SK-N-SH (cell line): ENCODE results near the gene SPEF2. TPM values are rescaled to one million over a fixed set of nuclear protein-coding genes. Genes with fewer than 3 reads are reported as not detected.

Experiments
- CTCF ChIA-PET: fragments of 300-600, 350-600 bp; formaldehyde crosslinking; extraction: SDS; loops from one replicate; lab custom pipeline; 2021; lab: Yijun Ruan, JAX
- POLR2A ChIA-PET: fragments of 350-600 bp; sonication (Branson Sonifier 250); formaldehyde crosslinking; extraction: SDS; loops from one replicate; lab custom pipeline; 2020; ENCODE audit warnings: antibody characterized with exemption, inconsistent platforms; lab: Yijun Ruan, JAX
- DNase-seq: peaks from one replicate; pipeline ENCODE4 v3.0.0; 2012
- H2AFZ ChIP-seq: fragments of 200-600 bp; sonication (generic); 2 replicates; pipeline ENCODE4 v1.8.1; 2016; ENCODE audit warnings: antibody characterized with exemption, mild to moderate bottlenecking, low read depth
- H3F3A ChIP-seq: fragments of 200-600 bp; sonication (generic); replicated peaks from 2 replicates; pipeline ENCODE3; 2016; ENCODE audit warnings: antibody characterized with exemption, mild to moderate bottlenecking; ENCODE audit not compliant: insufficient read depth
- H3K27ac ChIP-seq, 2 experiments: fragments of 200-500 bp in 1 of 2; fragments of 200-600 bp in 1 of 2; sonication (Bioruptor generic) in 1 of 2; sonication (generic), shearing (Covaris generic) in 1 of 2; 2 replicates each; pipeline versions ENCODE4 v1.5.1 to v1.6.1; 2014 to 2016; ENCODE audit warnings: low read depth in 2 of 2, inconsistent platforms in 1 of 2, low read length in 1 of 2, mild to moderate bottlenecking in 1 of 2, mixed read lengths in 1 of 2
- H3K27me3 ChIP-seq: fragments of 200-600 bp; sonication (generic), shearing (Covaris generic); 2 replicates; pipeline ENCODE4 v1.6.1; 2016; ENCODE audit warnings: mixed run types; ENCODE audit not compliant: insufficient read depth
- H3K36me3 ChIP-seq, 2 experiments: fragments of 200-500 bp in 1 of 2; fragments of 200-600 bp in 1 of 2; sonication (Bioruptor generic) in 1 of 2; sonication (generic) in 1 of 2; replicated peaks in 1 of 2; 2 replicates each; pipeline versions ENCODE3 to v1.5.1; 2014 to 2016; ENCODE audit warnings: low read length in 1 of 2, mild to moderate bottlenecking in 1 of 2; ENCODE audit not compliant: insufficient read depth in 2 of 2, control insufficient read depth in 1 of 2
- H3K4me1 ChIP-seq, 2 experiments: fragments of 200-500 bp in 1 of 2; fragments of 200-600 bp in 1 of 2; sonication (Bioruptor generic) in 1 of 2; sonication (generic), shearing (Covaris generic) in 1 of 2; 2 replicates each; pipeline versions ENCODE4 v1.5.1 to v1.6.1; 2014 to 2016; ENCODE audit warnings: low read depth in 1 of 2, low read length in 1 of 2, mixed run types in 1 of 2; ENCODE audit not compliant: insufficient read depth in 2 of 2, control insufficient read depth in 1 of 2
- H3K4me2 ChIP-seq: fragments of 200-600 bp; sonication (generic), shearing (Covaris generic); 2 replicates; pipeline ENCODE4 v1.6.1; 2017; ENCODE audit warnings: mixed run types
- H3K4me3 ChIP-seq, 2 experiments: fragments of 200-500 bp in 1 of 2; fragments of 200-600 bp in 1 of 2; sonication (Bioruptor generic) in 1 of 2; sonication (generic), shearing (Covaris generic) in 1 of 2; 2 replicates each; pipeline versions ENCODE4 v1.5.1 to v1.8.1; 2014 to 2016; ENCODE audit warnings: low read depth in 2 of 2, inconsistent platforms in 1 of 2, low read length in 1 of 2, mild to moderate bottlenecking in 1 of 2, mixed read lengths in 1 of 2, moderate library complexity in 1 of 2
- H3K79me2 ChIP-seq: fragments of 200-600 bp; sonication (generic); 2 replicates; pipeline ENCODE4 v1.8.1; 2017; ENCODE audit warnings: mild to moderate bottlenecking; ENCODE audit not compliant: insufficient read depth
- H3K9ac ChIP-seq: fragments of 200-600 bp; sonication (generic); 2 replicates; pipeline ENCODE4 v1.6.1; 2017; ENCODE audit warnings: mixed run types
- H3K9me2 ChIP-seq: fragments of 200-600 bp; sonication (generic); 2 replicates; pipeline ENCODE4 v1.6.1; 2017; ENCODE audit warnings: mixed run types
- H3K9me3 ChIP-seq: fragments of 200-600 bp; sonication (generic); 2 replicates; pipeline ENCODE4 v1.6.1; 2017; ENCODE audit warnings: mixed run types, mild to moderate bottlenecking, moderate library complexity
- H4K20me1 ChIP-seq: fragments of 200-600 bp; sonication (generic); 2 replicates; pipeline ENCODE4 v1.6.1; 2017; ENCODE audit warnings: mild to moderate bottlenecking, mixed run types; ENCODE audit not compliant: insufficient read depth
- CHD2 ChIP-seq: fragments of 150-350 bp; IDR thresholded peaks from 2 replicates; pipeline ENCODE4 v1.6.1; 2018; ENCODE audit warnings: low read length; ENCODE audit not compliant: partially characterized antibody
- CTCF ChIP-seq: fragments of 200-600 bp; sonication (generic); IDR thresholded peaks from 2 replicates; pipeline ENCODE4 v1.6.1; 2017; ENCODE audit warnings: antibody characterized with exemption, mild to moderate bottlenecking, moderate library complexity
- EP300 ChIP-seq, 2 experiments: IDR thresholded peaks; 2 replicates each; pipeline versions ENCODE4 v1.4.0 to v1.6.1; 2012; ENCODE audit warnings: borderline replicate concordance in 1 of 2, low read depth in 1 of 2, low read length in 1 of 2
- JUND ChIP-seq: IDR thresholded peaks from 2 replicates; pipeline ENCODE4 v1.4.0; 2012
- MAX ChIP-seq: IDR thresholded peaks from 2 replicates; pipeline ENCODE4 v1.4.0; 2012; ENCODE audit warnings: low read depth
- PBX3 ChIP-seq: IDR thresholded peaks from 2 replicates; pipeline ENCODE4; 2012
- POLR2AphosphoS5 ChIP-seq: IDR thresholded peaks from 2 replicates; pipeline ENCODE4 v1.6.1; 2012; ENCODE audit warnings: low read depth, low read length
- RAD21 ChIP-seq: IDR thresholded peaks from 2 replicates; pipeline ENCODE4 v1.6.1; 2012; ENCODE audit warnings: mild to moderate bottlenecking, low read length
- REST ChIP-seq: IDR thresholded peaks from 2 replicates; pipeline ENCODE4 v1.6.1; 2012; ENCODE audit warnings: mild to moderate bottlenecking, low read depth, low read length, moderate library complexity
- TAF1 ChIP-seq: IDR thresholded peaks from 2 replicates; pipeline ENCODE4 v1.6.1; 2012; ENCODE audit warnings: low read depth, mild to moderate bottlenecking, low read length, moderate library complexity, borderline replicate concordance
- TCF12 ChIP-seq: IDR thresholded peaks from 2 replicates; pipeline ENCODE4 v1.4.0; 2012
- WGBS: methylation state at CpG from one replicate; pipeline ENCODE4 v1.1.6; 2017; ENCODE audit warnings: low lambda C conversion rate; 5-methylcytosine and 5-hydroxymethylcytosine counted together
- polyA plus RNA-seq, 3 experiments: library from polyadenylated mRNA; depleted of rRNA; stranded (reverse); fragments of >200 nt; gene quantifications; 2 replicates each; pipeline ENCODE4 v1.2.3, GENCODE V29; 2012

Gene SPEF2
- polyA plus RNA-seq, 1 of the 3 experiments (the other 2 are of a cell fraction) = 1.6 TPM

- H3K4me1 ChIP-seq = no peaks in the 10 kb centered on the region
- no peak overlapping the region for H2AFZ ChIP-seq
- CTCF ChIA-PET = interaction anchor here (1.0 to 2.8 kb wide), 2 partner anchors 42 to 107 kb away, joined by 3 to 13 read pairs; no protein-coding TSS in a partner anchor
- no peaks in the 10 kb centered on the region for H4K20me1 ChIP-seq
- H3F3A ChIP-seq = no peaks in the 10 kb centered on the region
- H3K36me3 ChIP-seq = no peaks in the 10 kb centered on the region
- H3K27ac ChIP-seq = no peak overlapping the region
- H3K9me3 ChIP-seq = no peaks in the 10 kb centered on the region
- no peak overlapping the region for H3K4me3 ChIP-seq
- H3K79me2 ChIP-seq = no peaks in the 10 kb centered on the region
- no peak overlapping the region for H3K9ac ChIP-seq
- no peaks in the 10 kb centered on the region for H3K27me3 ChIP-seq
- H3K9me2 ChIP-seq = no peaks in the 10 kb centered on the region
- DNase-seq = no peak
- no peak for TF ChIP-seq MAX
- no peak for TF ChIP-seq POLR2AphosphoS5
- no peak for TF ChIP-seq TCF12
- no peak for TF ChIP-seq CTCF
- no peak for TF ChIP-seq REST
- H3K4me2 ChIP-seq = no peak overlapping the region
- POLR2A ChIA-PET = no interaction called here
- 49% methylated on average over 2 of the region's 2 CpGs for WGBS
Measured at GRCh38 chr5:35819026-35819425, 201.4 kb downstream of the SPEF2 start.

GRCh38 chr5:35819668-35820067 is 202.0 kb downstream of the SPEF2 start:
- H3K27ac ChIP-seq = no peak overlapping the region
- no peaks in the 10 kb centered on the region for H3K79me2 ChIP-seq
- H3K4me3 ChIP-seq = no peak overlapping the region
- H3K27me3 ChIP-seq = no peaks in the 10 kb centered on the region
- WGBS = 95% methylated on average over 1 of the region's 1 CpG
- ChIA-PET POLR2A (no interaction called here), CTCF (interaction anchor here (2.8 kb wide), 1 partner anchor 43 kb away, joined by 13 read pairs; no protein-coding TSS in a partner anchor)
- H3K36me3 ChIP-seq = no peaks in the 10 kb centered on the region
- no peaks in the 10 kb centered on the region for H3K9me2 ChIP-seq
- DNase-seq = no peak
- H3K4me1 ChIP-seq = no peaks in the 10 kb centered on the region
- H4K20me1 ChIP-seq = no peaks in the 10 kb centered on the region
- no peak overlapping the region for H3K9ac ChIP-seq
- H2AFZ ChIP-seq = no peak overlapping the region
- H3F3A ChIP-seq = no peaks in the 10 kb centered on the region
- H3K9me3 ChIP-seq = no peaks in the 10 kb centered on the region
- TF ChIP-seq CHD2 = no peak
- no peak for TF ChIP-seq RAD21
- no peak for TF ChIP-seq TAF1
- TF ChIP-seq CTCF = no peak
- TF ChIP-seq PBX3 = no peak
- no peak for TF ChIP-seq JUND
- no peak for TF ChIP-seq EP300 (IDR thresholded peaks at IDR 0.05; ENCODE audit: borderline replicate concordance in 1 of 2, low read depth in 1 of 2, low read length in 1 of 2)
- no peak overlapping the region for H3K4me2 ChIP-seq
